HCT116 (cell line): ENCODE data around the gene PPP2R5B.

Experiments used
- EZH2 ChIP-seq: fragments of 200-600 bp; sonication (generic); IDR thresholded peaks from 2 replicates; pipeline ENCODE4 v1.6.1; 2017; ENCODE audit warnings: antibody characterized with exemption, mixed run types
- MAX ChIP-seq: IDR thresholded peaks from 2 replicates; pipeline ENCODE4 v1.6.1; 2012
- POLR2A ChIP-seq: IDR thresholded peaks from 2 replicates; pipeline ENCODE4 v1.7.0; 2011; ENCODE audit warnings: borderline replicate concordance; ENCODE audit not compliant: insufficient read depth, insufficient read length; ENCODE audit errors: extremely low read depth
- RAD21 ChIP-seq: IDR thresholded peaks from 2 replicates; pipeline ENCODE4 v1.6.1; 2012; ENCODE audit warnings: low read depth, mild to moderate bottlenecking
- SP1 ChIP-seq: IDR thresholded peaks from 2 replicates; pipeline ENCODE4 v1.6.1; 2012; ENCODE audit warnings: low read depth
- TF ChIP-seq, protein P1 (sequence below), 3 experiments: fragments of 200-600 bp in 1 of 3; sonication (generic) in 1 of 3; IDR thresholded peaks in 2 of 3; conservative IDR thresholded peaks in 1 of 3; 2 replicates each; pipeline ENCODE4 v1.5.1; 2012 to 2017; ENCODE audit warnings: low read depth in 2 of 3, low read length in 2 of 3, antibody characterized with exemption in 1 of 3, borderline replicate concordance in 1 of 3, control low read depth in 1 of 3, mild to moderate bottlenecking in 1 of 3, mixed read lengths in 1 of 3, mixed run types in 1 of 3, moderate library complexity in 1 of 3; ENCODE audit not compliant: insufficient read depth in 1 of 3

DNA sequence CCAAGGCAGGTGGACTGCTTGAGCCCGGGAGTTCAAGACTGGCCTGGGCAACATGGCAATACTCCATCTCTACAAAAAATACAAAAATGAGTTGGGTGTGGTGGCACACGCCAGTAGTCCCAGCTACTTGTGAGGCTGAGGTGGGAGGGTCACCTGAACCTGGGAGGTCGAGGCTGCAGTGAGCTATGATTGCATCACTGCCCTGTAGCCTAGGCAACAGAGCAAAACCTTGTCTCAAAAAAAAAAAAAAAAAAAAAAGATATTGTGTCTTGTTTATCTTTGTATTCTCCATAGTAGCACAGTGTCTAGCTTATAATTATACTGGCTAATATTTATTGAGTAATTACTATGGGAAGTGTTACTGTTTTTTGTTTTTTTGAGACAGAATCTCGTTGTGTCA, 27.0 kb downstream of the PPP2R5B start:
- TF ChIP-seq EZH2 (no peak), RAD21 (no peak), MAX (no peak), POLR2A (no peak), SP1 (no peak)
- TF ChIP-seq, protein P1, sequence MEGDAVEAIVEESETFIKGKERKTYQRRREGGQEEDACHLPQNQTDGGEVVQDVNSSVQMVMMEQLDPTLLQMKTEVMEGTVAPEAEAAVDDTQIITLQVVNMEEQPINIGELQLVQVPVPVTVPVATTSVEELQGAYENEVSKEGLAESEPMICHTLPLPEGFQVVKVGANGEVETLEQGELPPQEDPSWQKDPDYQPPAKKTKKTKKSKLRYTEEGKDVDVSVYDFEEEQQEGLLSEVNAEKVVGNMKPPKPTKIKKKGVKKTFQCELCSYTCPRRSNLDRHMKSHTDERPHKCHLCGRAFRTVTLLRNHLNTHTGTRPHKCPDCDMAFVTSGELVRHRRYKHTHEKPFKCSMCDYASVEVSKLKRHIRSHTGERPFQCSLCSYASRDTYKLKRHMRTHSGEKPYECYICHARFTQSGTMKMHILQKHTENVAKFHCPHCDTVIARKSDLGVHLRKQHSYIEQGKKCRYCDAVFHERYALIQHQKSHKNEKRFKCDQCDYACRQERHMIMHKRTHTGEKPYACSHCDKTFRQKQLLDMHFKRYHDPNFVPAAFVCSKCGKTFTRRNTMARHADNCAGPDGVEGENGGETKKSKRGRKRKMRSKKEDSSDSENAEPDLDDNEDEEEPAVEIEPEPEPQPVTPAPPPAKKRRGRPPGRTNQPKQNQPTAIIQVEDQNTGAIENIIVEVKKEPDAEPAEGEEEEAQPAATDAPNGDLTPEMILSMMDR (IDR thresholded peaks at IDR 0.05 in 2 of 3, conservative IDR thresholded peaks at IDR 0.05 in 1 of 3; ENCODE audit: borderline replicate concordance in 1 of 3, insufficient read depth in 1 of 3, low read depth in 2 of 3, low read length in 2 of 3): no peak
